HG03520 (cell line): Measurements from ENCODE around the gene PHF21B.

Experiments
- ATAC-seq: cut with Tn5 transposase; IDR thresholded peaks from one replicate; pipeline ENCODE4 v1.9.1; 2021; ENCODE audit warnings: mild to moderate bottlenecking, moderate library complexity; ENCODE audit not compliant: unreplicated experiment

PHF21B gene

GRCh38 chr22:44994399-44995104 is 15.3 kb downstream of the PHF21B start:
- no peak for ATAC-seq

- ATAC-seq: no peak
Measured at GRCh38 chr22:44992166-44992565, 17.6 kb downstream of the PHF21B start.

GRCh38 chr22:44991218-44991617 is 18.6 kb downstream of the PHF21B start:
- ATAC-seq: no peak

- no peak for ATAC-seq
Measured at GRCh38 chr22:44990810-44991209, 19.0 kb downstream of the PHF21B start.

GRCh38 chr22:44990328-44990727 is 19.5 kb downstream of the PHF21B start:
- no peak for ATAC-seq

- no peak for ATAC-seq
Measured at GRCh38 chr22:44988671-44989070, 21.1 kb downstream of the PHF21B start.

- no peak for ATAC-seq
Measured at GRCh38 chr22:44986926-44987325, 22.9 kb downstream of the PHF21B start.

GRCh38 chr22:44985906-44986527 is 23.8 kb downstream of the PHF21B start:
- no peak for ATAC-seq

- ATAC-seq: no peak
Measured at GRCh38 chr22:44983878-44984482, 25.8 kb downstream of the PHF21B start.

- ATAC-seq: no peak
Measured at GRCh38 chr22:44982445-44982844, 27.4 kb downstream of the PHF21B start.

- ATAC-seq: no peak
Measured at GRCh38 chr22:44981857-44982256, 27.9 kb downstream of the PHF21B start.

GRCh38 chr22:44979154-44979553 is 30.7 kb downstream of the PHF21B start:
- ATAC-seq: no peak

GRCh38 chr22:44975427-44976262 is 34.2 kb downstream of the PHF21B start:
- ATAC-seq: no peak

GRCh38 chr22:44974454-44974853 is 35.4 kb downstream of the PHF21B start:
- ATAC-seq: no peak

- no peak for ATAC-seq
Measured at GRCh38 chr22:44973829-44974228, 36.0 kb downstream of the PHF21B start.

GRCh38 chr22:44972363-44973083 is 37.3 kb downstream of the PHF21B start:
- ATAC-seq: no peak

GRCh38 chr22:44971651-44972362 is 38.0 kb downstream of the PHF21B start:
- ATAC-seq: no peak

- no peak for ATAC-seq
Measured at GRCh38 chr22:44970291-44970690, 39.5 kb downstream of the PHF21B start.

- no peak for ATAC-seq
Measured at GRCh38 chr22:44969817-44970216, 40.0 kb downstream of the PHF21B start.

GRCh38 chr22:44968736-44969135 is 41.1 kb downstream of the PHF21B start:
- ATAC-seq: no peak
